Epidermal melanocyte (primary cell): ENCODE results near the gene BCAR3.

ENCODE experiments used
- DNase-seq: peaks from one replicate; pipeline ENCODE4 v3.0.0; 2011; ENCODE audit warnings: low spot score; ENCODE audit not compliant: insufficient read length

The BCAR3 gene

DNA sequence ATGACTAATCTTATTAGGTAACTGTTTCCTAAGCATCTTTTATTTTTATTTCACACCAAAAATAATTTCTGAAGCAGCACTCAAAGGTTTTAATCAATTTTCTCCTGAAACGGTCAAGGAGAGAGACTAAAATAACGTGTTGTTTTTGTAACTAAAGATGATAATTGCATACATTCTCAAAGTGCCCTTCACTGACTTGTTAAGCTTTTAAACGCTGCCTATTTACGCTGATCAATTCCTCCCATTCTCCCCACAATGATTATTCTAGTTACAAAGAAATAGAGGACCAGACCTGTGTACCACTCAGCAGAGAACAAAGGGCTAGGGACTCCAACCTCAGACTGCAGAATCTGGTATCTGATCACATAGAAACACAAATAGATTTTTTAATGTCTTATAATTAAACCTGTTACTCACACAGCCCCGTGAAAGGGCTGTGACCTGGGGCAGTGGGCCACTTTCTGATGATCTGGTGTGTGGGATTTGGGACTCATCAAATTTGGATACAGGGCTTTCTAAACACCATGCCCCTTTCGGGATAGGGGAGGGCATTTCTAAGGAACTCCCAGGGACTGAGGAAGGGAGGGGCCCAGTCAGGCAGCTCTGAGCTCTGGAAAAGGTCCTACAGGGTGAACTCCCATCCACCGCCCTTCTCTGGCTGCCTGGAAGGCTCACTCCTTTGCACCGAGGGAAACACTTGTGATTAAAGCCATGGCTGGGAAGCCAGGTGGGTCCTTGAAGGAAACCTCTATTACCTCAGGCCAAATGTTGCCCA lies 65.2 kb downstream of the BCAR3 start:
- DNase-seq = no peak

DNA sequence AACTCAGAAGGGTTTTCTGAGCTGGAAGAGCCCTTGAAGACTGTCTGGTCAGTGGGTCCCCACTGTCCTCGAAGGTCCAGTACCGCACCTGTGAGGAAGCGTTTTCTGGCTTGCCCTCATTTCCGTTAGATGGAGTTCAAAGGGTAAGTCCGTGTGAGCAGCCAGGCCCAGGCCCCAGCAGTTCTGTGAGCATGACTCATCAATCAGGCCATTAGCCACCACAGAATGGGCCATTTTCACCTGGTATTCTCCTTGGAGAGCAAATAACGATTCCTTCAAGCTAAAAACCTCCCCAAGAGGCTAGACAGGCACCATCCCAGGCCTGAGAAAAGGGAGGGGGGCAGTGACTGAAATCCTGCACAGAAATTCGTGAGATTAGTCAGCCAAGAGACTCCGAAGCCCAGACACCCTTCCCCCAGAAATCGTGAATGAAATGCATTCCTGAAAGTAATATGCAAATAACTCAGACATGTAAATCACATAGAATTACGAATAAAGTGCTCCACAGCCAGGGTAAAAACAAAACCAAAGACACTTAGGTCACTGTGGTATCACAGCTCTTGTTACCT lies 66.0 kb downstream of the BCAR3 start:
- DNase-seq = no peak

DNA sequence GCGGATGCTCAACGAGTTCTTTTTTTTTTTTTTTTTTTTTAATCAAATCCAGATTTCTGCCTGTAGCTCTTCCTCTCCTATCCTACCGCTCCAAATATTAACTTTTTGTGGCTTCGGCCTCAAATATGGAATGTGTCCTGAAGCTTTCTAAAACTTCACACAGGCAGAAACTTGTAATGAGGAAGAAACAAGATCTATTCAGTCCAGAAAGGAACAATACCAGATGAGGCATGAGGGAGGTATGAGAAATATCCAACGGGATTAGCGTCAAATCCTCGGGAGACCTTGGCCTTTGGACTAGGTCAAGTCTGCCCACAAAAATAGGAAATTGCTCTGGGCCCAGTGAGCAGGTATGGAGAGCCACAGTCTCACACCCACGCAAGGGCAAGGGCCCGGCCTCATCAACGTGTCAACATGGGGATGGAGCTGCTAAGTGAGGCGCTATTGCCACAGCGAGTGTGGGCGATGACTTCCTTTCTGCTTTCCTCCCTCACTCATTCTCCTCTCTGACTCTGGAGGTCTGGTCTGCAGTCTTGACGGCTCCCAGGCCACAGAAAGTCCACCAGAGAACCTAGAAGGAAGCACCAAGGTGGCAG lies 66.6 kb downstream of the BCAR3 start:
- DNase-seq = peak; percentile 44

DNA sequence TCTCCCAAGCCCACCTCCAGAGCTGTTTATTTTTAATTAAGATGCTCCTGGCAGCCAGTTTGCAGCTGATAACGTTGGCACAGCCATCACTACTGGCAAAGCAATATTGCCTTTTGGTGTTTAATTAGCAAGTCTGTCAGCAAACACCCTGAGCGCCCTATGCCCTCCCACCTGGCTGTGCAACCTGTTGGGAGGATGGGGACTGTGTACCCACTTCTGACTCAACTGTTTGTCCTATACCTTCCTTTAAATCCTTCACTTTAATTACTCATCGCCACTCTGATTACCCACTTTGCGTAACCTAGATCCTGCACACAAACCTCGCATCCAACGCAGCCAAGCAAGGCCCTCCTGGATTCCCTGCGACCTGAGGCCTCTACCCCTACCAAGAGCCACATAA lies 67.1 kb downstream of the BCAR3 start:
- DNase-seq = no peak

DNA sequence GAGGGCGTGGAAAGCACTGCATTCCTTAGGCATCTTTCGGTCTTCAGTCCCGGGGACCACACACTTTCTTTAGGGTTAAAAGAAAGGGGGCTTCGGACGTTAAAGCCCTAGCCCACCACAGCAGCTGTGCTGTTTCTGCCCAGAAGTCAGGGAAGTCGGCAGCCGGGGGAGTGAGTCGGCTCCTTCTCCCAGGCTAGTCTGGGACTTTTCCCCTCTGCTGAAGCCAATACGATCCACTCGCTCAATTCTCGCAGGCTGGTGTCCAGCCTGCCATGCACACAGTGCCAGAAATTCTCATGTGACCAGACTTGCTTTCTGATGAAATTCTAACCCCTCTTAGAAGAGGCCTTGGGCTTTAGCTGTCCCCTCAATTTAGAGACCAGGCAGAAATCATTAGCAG lies 67.7 kb downstream of the BCAR3 start:
- DNase-seq = no peak

DNA sequence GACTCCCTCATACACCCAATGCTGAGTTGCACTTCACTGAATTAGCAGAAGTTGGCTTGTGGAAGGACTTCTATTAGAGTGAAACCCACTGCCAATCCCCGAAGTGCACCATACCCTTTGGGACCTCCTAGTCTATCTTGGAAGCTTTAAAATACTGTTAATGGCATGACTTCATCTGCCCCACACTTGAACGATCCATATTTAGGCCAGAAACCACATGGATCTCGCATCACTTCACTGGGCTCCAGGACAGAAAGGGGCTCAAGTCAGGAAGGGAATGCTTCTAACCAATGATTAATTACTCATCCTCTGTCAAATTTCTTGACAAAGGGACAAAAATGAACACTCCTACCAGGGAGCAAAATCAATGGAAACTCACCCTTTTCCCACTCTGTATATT lies 69.1 kb downstream of the BCAR3 start:
- no peak for DNase-seq

DNA sequence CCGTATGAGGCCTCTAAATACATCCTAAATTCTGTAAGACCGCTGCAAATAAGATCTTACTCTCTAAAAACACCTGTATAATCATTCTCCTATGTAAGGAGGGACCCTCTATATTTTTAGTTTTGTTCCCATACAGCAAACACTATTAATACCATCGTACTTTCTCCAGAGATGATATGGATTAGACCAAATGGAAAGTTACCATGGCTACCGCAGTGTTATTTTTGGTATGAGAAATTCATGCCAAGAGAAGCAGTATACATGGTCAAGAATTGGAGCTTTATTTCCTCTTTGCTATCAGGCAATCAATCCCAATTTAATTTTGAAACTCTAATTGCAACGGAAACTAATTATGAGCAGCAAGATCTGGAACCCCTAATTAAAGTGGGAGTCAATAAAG lies 70.0 kb downstream of the BCAR3 start:
- no peak for DNase-seq

DNA sequence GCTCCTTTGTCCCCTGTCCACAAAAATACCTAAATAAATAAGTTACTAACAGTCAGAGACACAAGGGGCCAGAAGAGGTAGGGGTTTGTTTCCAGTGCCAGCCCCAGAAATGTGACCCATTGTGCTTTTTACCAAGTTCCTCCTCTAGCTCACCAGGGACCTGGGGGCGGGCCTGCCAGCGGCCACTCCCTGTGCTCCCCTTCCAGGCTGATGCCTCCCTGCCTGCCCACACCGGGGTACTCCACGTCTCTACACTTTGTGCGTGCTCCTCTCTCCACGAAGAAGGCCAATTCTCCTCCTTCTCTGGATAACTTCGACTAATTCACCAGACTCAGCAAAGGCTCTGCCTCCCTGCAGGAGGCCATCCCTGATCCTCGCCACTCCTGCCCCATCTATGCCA lies 72.1 kb downstream of the BCAR3 start:
- DNase-seq = no peak

DNA sequence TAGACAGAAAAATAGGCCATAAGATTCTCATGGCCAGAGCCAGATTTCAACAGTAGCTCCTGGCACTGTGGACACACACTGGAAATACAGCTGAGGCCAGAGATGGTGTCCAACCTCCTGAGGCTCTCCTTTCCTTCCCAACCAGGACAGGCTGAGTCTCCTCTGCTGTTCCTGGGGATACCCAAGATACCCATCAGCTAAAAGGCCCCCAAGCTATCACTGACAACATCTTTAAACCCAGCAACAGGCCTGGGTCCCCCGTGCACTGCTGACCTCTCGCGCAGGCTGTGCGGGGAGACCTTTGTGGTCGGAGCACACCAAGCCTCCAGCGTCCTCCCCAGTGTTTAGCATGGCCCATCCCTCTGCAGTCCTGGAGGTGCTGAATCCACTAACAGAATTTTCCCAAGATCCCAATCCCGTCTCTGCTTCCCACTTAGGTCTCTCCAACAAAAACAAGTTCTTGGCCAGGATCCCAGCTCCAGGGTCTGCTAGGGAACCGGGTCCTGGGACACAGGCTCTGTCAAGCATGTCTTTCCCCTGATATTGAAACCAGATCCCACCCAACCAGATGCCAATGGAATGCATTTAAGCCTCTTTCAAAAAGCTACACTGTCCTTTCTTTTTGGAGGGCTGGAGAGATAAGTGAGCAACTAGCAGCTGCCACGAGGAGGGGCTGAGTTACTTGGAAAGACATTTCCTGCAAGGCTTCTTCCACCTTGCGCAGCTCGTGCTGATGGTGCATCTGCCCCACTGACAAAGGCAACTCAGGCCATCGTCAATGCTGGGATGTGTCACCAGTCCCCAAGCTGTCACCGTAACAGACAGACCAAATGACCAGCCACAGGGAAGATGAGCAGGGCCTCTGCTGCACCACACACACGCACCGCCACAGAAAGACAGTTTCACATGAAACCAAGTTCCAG lies 73.2 kb downstream of the BCAR3 start:
- DNase-seq = no peak

DNA sequence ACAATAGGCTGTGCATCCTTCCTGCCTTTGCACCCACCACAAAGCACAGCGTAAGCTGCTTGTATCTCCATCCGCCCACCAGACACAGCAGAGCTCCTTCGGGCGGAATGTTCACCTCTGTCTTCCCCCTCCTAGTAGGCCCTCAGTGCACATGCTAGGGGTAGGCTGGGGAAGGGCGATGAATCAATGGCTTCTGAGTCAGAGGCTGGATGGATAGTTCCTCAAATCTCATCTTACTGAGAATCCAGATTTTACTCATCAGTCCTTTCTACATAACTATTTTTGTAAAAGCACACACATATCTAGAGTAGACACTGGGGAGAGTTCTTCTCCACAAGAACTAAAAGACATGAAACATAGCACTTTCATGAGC lies 73.8 kb downstream of the BCAR3 start:
- DNase-seq = no peak

DNA sequence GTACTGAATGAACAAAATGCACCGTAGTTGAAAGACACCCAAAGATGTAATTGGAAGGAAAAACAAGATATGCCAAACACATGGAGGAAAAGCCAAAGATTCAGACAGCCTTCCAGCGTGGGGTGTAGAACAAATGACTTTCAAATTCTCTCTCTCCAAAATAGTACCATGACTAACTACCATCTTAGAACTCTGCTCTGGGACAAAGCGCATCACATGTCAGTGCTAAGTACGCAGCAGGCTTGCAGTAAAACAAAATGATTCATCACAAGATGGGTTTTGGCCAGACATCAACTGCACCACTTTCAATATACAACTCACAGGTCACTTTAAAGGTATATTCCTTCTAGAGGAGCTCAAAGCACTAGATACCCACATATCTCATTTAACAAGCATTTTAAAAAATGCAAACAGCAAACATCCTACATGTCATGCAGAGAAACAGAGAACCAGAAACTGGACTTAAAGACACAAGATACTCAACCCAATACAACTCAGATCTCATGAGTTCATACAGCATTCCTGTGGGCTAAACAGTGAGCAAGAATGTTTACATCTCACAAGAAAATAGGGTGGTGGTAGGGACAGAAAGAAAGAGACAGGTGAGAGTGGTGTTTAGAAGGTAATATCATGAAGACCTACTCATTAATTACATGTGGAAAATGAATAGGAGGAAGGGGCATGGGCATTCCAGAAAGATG lies 75.7 kb downstream of the BCAR3 start:
- DNase-seq = peak; percentile 79

DNA sequence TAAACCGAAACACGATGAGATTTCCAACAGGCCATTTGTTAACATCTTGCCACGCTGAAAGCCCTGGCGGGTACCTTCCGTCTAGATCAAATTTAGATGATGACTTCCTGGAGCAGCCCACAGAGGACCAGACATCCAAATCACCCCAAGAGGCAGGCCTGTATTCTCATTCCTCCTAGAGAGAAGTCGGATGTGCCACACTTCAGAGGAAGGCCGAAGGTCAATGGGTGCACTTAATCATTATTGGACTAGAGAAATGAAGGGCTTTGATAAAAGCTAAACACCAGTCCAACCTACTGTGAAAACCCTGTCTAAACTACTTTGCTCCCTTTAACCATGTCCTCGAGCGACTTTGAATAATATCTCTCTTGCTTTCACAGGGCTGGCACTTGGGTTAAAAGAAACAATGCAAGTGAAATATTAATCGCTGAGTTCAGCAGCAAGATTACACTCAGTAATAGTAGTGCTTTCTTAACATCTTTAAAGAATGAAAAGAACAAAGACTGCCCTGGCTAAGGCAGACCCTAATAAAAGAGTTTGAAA lies 76.5 kb downstream of the BCAR3 start:
- no peak for DNase-seq

DNA sequence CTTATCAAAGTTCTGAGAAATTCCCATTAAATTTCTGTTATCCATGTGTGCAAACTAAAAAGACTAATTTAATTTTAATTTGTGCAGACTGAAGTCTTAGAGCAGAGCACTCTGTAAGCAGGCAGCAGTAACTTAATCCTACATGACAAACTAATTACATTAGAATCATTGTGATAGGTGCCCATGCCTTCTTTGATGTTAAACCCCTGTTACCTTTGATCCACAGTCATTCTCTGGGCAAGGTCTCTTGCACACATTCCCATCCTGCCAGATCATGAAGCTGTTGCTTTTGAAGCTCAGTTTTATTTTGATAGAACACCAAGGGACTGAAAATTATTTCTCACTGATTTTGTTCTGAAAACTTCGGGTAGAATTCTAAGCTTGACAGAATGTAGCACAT lies 77.2 kb downstream of the BCAR3 start:
- no peak for DNase-seq

DNA sequence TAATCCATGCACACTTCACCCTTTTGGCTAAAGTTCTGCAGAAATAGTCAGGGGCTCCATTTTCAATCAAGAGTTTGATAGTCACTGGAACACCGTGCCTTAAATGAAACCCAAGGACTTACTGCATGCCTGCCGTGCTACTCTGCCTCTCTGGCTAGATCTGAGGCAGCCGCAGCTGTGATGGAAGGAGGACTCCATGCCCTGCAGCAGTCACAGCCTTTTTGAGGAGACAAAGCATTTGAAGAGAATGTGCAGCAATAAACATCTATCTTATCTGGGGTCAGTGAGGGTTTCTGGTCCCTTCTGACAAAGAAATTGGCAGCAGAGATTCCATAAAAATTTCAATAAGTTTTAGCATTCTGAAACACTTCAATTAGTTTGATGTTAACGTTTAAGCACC lies 78.0 kb downstream of the BCAR3 start:
- no peak for DNase-seq

DNA sequence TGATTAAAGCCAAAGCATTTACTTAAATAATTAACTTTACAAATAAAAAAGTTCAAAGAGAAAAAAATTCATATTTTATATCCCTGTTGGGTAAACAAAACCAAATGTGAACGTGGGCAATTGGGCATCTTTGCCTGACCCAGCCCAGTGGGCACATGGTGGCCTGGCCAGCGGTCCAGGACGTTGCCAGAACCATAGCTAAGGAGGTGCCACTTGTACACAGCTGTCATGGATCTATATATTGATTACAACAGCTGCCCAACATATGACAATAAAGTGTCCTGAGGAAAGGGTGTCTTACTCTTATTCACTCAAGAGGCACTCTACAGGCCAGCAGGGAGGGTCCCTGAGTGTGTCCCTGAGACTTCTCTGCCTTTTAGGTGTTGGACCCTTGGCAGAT lies 78.5 kb downstream of the BCAR3 start:
- DNase-seq = no peak

DNA sequence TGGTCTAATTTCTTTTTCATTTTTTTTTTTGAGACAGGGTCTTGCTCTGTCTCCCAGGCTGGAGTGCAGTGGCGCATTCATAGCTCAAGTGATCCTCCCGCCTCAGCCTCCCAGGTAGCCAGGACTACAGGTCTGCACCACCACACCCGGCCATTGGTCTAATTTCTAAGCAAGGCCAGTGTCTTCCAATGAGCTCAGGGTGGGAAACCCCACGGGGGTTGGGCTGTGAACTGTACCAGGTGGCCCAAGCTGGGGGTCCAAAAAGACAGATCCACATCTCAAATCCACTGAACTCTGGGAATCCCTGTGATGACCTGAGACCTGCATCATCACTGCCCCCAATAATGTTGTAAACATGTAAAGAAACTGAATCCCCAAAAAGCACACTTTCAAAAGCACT lies 79.5 kb downstream of the BCAR3 start:
- DNase-seq = no peak

DNA sequence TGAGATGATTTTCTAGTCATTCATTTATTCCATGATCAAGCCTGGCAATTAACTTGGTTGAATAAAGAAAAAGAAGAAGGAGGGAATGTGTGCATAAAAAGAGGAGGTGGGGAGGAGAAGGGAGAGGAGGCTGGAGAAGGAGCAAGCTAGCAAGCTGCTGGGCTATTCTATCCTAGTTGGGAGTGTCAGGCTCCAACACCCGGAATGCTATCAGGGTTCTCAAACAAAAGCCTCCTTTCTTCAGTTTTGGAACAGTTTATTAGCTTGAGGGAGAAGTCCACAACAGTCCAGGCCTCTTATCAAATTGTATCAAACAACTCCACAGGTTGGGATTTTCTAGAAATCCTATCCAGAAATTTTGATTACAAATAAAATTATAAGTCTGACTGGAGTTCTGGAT lies 80.0 kb downstream of the BCAR3 start:
- peak; percentile 72 for DNase-seq

DNA sequence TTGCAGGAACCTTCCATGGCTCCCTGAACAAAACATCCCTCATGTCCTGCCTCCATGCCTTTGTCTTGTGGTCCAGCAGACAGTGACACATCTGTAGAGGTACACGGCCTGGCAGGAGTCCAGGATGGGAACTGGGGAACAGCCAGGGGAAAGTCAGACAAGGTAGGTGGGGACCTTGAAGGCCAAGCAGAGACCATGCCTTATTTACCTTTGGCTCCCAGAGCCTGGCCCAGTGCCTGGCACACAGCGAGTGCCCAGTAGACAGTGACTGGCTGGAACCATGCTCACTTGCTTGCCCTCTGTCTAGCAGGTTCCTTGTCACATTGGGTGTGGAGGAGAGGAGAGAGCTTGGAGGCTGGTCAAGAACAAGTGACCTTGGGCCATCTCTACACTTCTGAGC lies 81.0 kb downstream of the BCAR3 start:
- no peak for DNase-seq

DNA sequence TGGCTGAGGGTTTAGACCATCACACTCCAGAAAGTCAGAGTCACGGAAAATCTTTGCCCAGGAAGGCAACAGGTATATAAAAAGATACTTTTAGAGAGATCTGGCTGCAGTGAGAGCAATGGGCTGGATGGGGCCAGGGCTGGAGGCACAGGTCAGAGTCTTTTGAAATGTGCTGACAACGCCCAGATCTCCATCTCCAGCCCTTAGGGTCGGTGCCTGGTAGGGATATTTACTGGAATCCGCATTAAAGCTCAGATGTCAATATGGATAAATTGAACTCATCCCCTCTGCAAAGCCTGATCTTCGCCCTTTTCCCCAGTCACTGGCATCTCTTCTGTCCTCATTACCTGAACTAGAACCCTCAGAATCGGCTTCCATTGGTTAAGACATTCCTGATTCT lies 82.2 kb downstream of the BCAR3 start:
- DNase-seq = no peak

DNA sequence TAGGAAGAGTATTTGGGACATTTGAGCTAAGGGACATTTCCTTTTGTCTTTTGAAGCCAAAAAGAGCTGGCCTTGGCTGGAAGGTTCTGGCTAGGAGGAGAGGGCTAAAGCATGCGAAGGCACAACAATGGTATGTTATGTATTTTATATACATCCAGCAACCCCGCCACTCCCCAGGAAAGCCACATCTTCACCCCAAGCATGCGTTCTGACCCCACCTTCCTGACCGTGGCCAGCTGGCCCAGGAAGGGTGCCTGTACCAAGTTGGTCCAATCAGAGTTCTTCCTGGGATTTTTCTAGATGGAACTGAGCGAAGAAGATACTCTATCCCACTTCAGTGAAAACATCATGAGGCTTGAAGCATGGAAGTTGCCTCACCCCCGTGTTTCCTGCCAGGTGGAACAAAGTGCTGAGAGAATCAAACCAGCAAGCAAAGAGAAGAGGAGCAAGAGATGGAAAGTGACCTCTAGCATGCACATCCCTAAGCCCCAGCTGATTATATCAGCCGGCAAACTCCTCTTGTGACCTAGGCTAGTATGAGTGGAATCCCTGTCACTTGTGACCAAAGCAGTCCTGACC lies 82.7 kb downstream of the BCAR3 start:
- DNase-seq = no peak

DNA sequence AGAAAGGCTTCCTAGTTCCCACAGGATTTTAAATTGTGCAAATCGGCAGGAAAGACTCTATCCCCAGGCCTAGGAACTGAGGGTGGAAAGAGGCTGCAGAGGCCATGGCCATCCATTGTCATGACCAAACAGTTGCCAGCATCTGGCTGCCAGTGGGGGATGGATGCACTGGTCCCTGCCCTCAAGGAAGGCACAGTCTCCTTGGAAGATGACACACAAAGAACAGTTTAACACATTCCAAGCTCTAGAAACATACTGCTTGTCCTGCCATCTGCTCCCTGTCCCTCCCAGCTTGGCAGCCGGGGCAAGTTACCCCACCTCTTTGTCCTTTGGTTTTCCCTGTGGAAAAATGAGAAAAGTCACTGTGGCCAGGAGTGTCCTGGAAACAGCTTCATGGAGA lies 83.2 kb downstream of the BCAR3 start:
- DNase-seq = no peak
